Loucy (cell line): ENCODE measurements around the gene EML1.

Source experiments
- EZH2phosphoT487 ChIP-seq: fragments of 200-600 bp; IDR thresholded peaks from 2 replicates; pipeline ENCODE4 v1.6.1; 2018; ENCODE audit warnings: antibody characterized with exemption, mild to moderate bottlenecking, moderate library complexity, borderline replicate concordance
- TF ChIP-seq, protein P1 (sequence below): fragments of 200-600 bp; sonication (generic); conservative IDR thresholded peaks from 2 replicates; pipeline ENCODE4 v1.5.1; 2014; ENCODE audit warnings: mild to moderate bottlenecking, antibody characterized with exemption, low read length

DNA sequence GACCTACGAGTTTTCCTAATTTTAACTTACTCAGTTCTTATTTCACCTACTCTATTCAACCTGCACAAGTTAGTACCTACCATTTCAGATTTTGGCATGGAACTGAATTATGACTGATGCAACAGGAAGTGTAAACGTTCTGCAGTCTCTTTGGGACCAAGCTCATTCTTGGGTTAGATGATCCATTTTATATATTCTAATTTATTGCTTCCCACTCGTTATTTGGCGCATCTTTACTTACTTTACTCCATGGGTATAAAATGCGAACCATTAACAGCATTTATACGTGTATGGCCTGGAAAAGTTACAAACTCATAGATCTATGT is 1.0 kb upstream of the EML1 start:
- TF ChIP-seq, protein P1, sequence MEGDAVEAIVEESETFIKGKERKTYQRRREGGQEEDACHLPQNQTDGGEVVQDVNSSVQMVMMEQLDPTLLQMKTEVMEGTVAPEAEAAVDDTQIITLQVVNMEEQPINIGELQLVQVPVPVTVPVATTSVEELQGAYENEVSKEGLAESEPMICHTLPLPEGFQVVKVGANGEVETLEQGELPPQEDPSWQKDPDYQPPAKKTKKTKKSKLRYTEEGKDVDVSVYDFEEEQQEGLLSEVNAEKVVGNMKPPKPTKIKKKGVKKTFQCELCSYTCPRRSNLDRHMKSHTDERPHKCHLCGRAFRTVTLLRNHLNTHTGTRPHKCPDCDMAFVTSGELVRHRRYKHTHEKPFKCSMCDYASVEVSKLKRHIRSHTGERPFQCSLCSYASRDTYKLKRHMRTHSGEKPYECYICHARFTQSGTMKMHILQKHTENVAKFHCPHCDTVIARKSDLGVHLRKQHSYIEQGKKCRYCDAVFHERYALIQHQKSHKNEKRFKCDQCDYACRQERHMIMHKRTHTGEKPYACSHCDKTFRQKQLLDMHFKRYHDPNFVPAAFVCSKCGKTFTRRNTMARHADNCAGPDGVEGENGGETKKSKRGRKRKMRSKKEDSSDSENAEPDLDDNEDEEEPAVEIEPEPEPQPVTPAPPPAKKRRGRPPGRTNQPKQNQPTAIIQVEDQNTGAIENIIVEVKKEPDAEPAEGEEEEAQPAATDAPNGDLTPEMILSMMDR = no peak
- TF ChIP-seq EZH2phosphoT487 = no peak
